HG03460 (cell line): ENCODE measurements around the gene TBX4.
"Not testable (repeated sequence)": the region's sequence is repeated elsewhere in the genome, so short reads cannot be mapped to it uniquely, and the experiment has no call there.

ENCODE experiments used
- ATAC-seq: cut with Tn5 transposase; IDR thresholded peaks from one replicate; pipeline ENCODE4 v1.9.1; 2021; ENCODE audit not compliant: unreplicated experiment

The TBX4 gene

DNA sequence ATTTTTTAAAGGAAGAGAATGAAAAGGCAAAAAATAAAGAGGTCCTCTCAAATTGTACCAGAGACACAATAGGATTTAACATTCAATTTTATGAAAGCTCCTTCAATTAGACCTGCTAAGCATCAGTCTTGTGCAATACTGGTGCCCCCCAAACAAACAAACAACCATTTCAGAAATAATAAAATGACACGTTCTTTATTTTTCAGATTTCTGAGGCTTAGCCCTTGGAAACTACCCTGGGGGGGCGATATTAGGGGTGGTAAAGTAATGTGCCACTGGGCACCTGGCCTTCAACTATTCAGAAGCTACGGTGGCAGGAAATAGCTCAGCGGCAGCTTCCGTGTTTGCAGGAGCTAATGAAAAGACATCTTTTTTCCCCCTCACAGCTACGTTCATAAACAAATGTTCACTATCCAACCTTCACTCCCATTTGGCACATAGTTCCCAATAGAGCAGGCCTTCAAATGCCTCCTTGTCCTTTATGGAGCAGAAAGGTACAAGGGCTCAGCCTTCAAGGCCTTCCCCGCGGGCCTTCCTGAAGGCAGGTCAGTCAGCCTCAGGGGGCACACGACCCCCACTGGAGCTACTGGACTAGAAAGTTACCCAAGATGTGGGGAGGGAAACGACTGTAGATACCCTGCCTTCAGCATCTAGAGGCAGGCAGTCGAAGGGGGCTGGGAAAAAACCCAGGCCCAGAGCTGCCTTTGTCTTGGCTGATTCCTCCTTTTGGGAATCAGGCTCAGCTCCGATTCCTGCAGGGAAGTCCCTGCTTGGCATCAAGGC lies 44.1 kb downstream of the TBX4 start:
- no peak for ATAC-seq

DNA sequence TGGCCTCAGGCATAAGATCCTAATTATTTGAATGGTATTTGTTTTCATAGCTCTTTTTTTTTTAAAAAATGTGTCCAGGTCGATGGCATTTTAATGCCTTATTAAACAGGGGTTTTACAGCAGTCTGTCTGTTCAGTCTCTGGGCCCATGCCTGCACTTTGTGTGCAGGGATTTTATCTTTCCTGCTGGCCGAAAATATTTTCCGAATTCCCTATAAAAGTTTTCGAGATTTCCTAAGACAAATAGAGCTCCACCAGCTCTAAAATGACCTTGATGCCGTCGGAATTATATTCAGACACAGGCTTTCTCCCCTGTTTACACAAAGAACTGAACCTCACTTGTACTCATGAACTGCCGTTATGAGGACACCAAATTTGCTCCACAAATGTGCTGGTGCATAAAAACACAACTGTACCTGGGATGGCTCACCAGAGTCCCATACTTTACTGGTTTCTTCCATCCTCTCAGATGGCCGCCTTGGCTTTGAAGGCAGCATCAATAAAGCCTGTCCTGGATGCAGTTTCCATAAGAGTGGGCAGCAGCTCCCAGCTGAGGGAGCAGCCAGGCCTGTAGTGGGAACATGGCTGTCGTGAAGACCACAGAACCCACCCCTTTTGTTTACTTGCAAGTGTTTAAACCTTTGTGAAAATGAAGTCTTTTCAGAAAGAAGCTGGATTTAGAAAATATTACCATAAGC lies 44.9 kb downstream of the TBX4 start:
- no peak for ATAC-seq

DNA sequence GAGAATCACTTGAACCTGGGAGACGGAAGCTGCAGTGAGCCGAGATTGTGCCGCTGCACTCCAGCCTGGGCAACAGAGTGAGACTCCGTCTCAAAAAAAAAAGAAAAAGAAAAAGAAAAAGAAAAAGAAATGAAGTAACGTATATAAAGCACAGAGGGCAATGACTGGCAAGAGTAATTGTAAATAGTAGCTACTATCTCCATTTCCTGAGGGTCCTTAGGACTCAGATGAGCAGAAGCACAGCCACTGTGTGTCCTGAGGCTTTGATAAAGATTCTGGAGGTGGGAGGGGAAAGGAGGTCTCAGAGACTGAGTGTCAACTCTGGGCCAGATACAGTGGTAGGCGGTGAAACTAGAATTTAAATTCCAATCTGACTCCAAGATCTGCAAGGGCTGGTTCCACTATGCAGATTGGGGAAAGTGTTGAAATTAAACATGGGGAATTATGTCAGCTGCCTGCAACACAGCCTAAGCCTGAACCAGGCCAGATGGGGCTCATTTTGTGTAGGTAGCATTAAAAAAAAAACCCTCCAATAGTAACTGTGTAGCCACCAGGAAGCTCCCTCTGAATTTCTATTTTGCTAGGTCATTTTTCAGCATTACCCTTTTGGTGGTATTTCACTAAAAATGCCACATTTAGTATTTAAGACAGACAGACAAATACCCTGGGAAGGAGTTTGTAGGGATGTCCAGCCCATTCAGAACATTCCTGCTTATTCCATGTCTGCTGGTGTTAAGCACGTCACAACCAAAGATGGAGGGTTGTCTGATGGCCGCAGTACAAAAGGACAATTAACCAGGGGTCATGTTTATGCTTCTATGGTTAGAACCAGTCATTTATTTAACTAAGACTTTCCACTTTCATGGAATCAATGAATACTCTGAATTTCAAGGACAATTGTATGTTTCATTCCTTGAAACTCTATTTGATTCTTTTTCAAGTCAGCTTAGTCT lies 46.1 kb downstream of the TBX4 start:
- ATAC-seq, result no peak

- no peak for ATAC-seq
Observed at GRCh38 chr17:61499632-61500031, 47.4 kb downstream of the TBX4 start.

DNA sequence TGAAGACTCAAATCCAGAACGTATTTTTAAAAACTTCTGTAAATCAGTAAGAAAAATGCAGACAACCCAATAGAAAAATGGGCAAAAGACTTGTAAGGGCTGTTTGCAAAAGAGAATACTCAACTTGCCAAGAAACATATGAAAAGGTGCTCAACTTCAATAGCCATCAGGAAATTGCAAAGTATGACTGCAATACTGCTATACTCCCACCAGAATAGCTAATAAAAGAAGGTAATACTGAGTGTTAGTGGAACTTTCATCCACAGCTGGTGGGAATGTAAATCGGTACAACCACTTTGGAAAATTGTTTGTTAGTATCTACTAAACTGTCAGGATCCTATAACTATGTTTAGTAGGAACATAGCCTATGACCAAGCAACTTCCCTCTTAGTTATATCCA lies 48.1 kb downstream of the TBX4 start:
- ATAC-seq, result no peak

GRCh38 chr17:61502292-61502691 lies 50.1 kb downstream of the TBX4 start:
- ATAC-seq, result no peak

DNA sequence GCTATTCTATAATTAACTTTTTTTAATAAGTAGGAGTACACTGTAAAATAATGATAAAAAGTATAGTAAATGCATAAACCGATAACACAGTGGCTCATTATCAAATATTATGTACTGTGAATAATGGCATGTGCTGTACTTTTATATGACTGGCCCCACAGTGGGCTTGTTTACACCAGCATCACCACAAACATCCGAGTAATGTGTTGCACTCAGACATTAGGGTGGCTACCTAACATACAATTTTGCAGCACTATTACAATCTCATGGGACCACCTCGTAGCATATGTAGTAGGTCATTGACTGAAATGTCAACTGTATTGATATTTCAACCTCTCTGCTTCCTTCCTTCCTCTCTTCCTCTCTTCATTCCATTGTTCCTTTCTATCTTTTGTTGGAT lies 51.7 kb downstream of the TBX4 start:
- no peak for ATAC-seq

DNA sequence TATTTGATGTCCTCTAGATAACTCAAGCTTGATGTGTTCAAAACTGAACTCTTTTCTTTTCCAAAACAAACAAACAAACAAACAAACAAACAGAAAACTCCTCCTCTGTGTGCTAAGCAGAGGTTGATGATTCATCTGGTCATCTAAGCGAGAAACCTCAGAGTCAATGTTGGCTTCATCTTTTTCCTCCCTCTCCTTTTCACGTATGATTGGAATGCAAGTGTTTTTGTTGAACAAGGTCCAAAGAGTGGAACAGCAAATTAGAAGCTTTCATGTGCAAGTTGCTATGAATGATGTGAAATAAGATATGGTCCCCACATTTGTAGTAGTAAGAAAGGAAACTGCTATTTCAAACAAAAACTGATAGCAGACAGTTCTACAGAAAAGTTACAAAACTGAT lies 52.5 kb downstream of the TBX4 start:
- ATAC-seq, result no peak

GRCh38 chr17:61505846-61506627 lies 53.8 kb downstream of the TBX4 start:
- ATAC-seq, result no peak

DNA sequence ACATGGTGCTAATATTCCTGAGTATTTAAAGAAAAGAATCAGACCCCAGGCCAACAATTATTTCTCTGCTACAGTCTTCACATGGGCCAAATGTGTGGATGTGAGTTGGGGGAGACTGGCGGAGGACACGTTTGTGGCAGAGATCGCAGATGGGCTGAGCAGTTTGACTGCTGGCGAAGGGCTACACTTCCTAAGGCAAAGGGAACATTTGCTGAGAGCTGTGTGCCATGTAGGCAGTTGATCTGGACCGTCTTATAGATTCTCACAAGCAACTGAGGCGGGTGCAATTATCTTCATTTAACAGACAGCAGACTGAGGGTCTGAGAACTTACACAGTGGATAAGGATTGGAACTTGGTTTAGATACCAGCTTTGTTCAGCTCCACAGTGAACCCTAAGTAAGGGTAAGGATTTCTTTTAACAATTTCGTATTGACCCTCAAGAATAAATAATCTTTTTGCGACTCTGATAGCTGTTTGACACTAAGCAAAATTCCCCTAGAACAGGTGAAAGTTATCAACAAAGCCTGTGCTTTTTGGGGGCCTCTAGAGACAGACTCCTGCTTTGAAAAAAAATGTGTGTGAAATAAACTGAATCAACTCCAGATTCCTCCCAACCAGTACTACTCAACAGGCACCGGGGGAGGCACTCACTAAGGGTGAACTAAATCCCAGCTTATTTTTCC lies 55.3 kb downstream of the TBX4 start:
- no peak for ATAC-seq

DNA sequence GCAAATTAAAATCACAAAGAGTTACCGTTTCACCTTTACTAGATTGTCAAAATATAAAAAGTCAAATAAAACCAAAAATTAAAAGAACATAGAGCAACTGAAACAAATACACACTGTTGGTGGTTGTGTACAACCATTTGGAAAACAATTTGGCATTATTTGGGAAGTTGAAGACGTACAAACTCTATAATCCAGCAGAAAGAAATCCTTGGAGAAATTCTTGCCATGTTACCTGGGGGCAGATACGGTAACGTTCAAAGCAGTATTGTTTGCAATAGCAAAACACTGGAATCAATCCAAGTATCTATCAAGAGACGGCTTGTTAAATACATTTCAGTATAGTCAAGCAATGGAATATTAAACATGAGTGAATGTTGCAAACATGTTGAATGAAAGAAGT lies 56.7 kb downstream of the TBX4 start:
- ATAC-seq, result no peak

- not testable (repeated sequence) for ATAC-seq
Observed at GRCh38 chr17:61509454-61509853, 57.2 kb downstream of the TBX4 start.

GRCh38 chr17:61510237-61510636 lies 58.0 kb downstream of the TBX4 start:
- no peak for ATAC-seq

DNA sequence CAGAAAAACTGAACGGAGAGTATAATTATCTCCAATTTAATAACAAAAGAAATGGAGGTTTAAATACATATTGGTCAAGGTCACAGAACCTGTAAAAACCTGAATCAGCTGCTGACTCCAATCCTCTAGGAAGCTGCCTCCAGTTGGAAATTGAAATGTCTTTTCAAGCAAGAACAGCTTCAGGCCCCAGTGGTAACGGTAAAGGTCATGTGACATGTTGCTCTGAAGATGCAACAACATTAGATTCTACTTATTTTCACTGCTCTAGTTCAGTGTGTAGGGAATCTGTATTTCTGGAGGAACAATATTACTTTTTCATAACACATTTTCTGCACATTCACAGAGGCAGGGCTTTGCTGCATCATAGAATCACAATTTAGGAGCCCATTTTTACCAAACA lies 58.8 kb downstream of the TBX4 start:
- no peak for ATAC-seq

- no peak for ATAC-seq
Observed at GRCh38 chr17:61511480-61512182, 59.4 kb downstream of the TBX4 start.

DNA sequence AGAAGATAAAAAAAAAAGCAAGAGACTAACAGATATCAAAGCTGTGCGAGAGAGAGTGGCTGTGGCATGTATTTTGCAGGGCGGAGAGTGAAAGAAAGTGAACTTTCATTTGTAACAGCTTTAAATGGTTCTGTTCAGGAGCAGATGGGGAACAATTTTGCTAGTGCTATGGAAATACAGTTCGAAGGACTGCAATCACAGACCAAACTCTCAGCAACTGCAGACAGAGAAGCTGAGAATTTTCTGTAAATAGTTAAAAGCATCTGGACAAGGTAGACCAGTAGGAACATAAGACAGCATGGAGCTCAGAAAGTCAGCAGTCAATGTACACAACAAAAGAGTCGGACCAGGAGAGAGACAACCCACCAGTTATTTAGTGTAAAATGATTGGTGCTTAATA lies 62.3 kb downstream of the TBX4 start:
- ATAC-seq, result no peak

DNA sequence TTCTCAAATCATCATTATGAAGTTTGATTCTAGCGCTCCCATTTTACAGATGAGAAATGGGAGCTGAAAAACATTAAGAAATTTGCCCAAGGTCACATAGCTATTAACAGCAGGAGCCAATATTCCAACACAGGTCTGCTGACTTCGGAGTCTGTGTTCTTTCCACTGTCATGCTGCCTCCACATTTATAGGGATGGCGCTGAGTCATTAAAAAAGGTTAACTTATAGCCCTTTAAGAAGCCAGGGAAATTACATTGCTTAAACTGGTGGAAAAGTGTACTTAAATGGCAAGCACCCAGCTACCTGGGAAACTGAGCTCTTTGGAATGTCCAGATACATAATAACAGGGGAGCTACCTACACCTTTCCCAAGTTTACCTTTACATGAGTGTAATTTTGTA lies 65.0 kb downstream of the TBX4 start:
- no peak for ATAC-seq

GRCh38 chr17:61517843-61518606 lies 65.8 kb downstream of the TBX4 start:
- no peak for ATAC-seq

- ATAC-seq, result no peak
Observed at GRCh38 chr17:61519139-61519538, 66.9 kb downstream of the TBX4 start.
